NCI-H2171 (cell line): ENCODE measurements around the gene PTPRD.
A peak's percentile ranks its signal among the peaks of the same experiment; 100 is the strongest.

Experiments
- DNase-seq: peaks from one replicate; lab custom pipeline; 2025; lab: John Stamatoyannopoulos, UW

Gene PTPRD

DNA sequence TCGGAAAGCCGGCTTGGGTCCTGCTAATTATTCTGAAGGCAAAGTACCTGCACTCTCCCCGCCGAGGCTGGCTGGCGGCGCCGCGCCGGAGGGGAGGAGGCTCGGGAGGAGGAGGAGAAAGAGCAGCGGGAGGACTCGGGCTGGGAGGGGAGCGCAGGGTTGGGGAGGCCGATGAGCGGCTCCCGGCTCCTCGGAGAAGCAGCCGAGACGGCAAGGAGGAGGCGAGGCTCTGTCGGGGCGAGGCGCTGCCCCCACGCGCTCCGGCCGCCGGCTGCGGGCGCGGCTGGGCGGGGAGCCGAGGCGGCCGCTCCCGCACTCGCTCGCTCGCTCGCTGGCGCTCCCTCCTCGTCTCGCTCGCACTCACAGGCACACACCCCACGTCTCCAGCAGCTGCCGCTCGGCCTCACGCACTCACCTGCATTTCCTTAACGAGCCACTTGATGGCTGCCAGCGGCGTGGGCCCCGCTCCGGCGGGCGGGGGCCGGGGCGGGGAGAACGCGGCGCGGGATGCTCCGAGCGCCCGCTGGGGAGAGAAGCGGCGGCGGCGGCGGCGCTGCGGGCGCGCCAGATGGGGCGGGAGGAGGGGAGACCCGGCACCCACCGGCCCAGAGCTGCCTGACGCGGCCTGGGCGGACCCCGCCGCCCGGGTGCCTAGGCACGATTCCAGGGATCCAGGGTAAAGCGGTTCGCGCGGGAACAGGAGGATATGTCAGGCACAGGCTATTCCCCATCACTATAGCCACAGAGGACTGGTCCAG, at the start of gene PTPRD:
PTPRD (minus strand) TSS at position 362 of the 758 bp plus-strand sequence.
- DNase-seq: peak; percentile 74

DNA sequence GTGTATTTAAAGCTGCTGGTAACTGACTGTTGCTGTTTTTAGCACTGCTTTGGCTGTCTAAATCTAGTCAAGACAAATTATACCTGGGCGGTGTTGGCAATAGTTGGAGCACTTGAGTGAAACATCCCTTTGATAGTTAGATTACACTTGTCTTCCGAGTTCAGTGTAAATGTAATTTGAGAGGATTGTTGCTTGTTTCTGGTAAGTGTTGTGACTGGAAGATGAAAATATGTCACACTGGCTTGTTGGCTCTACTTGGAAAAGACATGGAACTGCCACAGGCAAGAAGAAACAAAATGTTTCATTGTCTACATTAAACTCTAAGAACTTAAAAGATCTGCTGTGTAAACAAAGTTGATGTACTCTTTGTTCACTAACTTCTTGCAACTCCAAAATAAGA, 49.2 kb upstream of the PTPRD start:
- no peak for DNase-seq

DNA sequence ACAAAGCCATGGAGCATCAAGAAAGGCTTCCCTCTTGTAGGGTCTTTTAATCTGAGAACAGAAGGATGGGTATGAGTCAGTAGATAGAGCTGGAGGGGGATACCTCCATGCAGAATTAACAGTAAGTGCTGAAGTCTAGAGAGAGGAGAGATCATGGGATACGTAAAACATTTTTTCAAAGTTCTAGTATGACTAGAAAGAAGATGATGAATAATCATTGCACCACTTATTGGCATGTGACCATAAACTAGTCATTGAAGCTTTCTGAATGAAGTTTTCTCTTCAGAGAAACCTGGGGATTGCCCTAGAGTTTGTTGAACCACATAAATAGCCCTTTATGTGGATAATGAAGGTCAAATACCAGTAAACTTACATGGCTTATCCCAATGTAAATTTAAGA, 48.6 kb upstream of the PTPRD start:
- DNase-seq: no peak

DNA sequence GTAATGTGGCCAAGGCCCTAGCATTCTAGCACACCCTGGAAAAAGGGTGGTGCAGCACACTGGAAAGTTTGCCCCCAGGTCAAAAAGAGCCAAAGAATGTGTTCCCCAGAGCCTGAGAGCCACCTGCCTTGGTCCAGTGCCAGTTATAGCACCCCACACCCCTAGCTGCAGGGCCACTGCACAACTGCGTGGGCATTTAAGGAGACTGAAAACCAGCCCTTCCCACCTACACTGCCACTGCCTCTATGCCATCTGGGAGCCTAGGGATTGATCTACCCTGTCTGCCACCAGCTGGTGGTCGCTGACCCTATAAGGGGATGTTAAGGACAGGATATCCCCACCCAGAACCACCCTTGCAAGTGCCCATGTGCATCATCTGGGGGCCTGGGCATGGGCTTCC, 38.2 kb upstream of the PTPRD start:
- no peak for DNase-seq

DNA sequence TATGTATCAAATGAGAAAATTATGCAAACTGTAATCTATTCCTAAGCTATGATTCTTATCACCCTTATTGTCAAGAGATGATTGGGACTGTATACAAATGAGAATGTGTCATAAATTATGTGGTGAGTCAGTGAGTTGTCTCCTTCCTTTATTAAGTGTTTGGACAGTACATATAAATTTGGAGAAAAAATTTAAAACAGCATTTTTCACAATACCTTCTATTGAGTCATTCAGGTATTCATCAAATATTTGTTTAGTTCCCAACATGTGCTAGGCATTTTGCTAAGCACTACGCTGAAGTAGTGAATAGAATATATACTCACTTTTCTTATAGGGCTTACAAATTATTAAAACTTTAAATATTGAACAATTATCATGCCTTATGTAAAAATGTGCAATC, 36.3 kb upstream of the PTPRD start:
- DNase-seq: no peak

DNA sequence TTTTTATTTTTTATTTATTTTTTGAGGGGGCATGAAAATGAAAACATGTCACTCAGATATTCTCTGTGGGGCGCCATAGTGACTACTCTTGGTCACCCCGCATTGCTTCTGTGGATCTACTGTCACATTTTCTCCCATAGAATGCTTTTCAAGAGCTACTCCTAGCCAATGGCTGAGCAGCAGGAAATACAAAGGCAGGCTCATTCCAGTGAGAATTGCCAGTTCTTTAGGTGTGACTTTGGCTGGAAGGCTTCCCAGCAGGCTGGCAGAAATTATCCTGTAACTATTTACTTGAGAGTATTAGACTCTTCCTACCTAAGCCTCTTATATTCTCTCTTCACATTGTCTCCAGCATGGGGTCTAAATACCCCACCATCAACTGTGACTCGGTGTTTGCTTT, 21.0 kb upstream of the PTPRD start:
- DNase-seq: no peak

DNA sequence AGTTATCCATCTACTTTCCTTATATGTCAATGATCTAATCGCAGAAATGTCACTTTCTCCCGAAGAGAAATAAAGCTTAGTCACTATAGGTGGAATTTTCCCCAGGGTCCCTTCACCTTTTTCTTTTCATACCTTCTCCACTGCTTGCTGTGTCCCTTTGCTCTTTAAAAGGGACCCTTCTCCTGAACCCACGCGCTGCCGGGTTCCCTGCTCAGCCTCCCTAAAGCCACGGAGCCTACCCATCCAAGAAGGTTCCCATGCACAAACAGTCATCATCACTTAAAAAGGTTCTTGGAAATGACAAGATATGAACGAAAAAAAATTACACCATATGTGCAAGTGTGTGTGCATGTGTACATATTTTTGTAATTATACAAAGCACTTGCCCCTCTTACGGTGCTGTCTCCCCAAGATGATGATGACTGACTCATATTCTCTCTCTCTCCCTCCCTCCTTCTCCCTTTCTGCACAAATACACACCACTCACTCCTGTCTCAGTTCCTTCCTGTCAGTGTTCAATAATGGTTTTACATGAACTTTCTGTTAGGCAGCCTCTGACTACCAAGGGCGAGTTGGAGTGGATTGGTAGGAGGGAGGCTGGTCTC, 1.5 kb upstream of the PTPRD start:
- no peak for DNase-seq

DNA sequence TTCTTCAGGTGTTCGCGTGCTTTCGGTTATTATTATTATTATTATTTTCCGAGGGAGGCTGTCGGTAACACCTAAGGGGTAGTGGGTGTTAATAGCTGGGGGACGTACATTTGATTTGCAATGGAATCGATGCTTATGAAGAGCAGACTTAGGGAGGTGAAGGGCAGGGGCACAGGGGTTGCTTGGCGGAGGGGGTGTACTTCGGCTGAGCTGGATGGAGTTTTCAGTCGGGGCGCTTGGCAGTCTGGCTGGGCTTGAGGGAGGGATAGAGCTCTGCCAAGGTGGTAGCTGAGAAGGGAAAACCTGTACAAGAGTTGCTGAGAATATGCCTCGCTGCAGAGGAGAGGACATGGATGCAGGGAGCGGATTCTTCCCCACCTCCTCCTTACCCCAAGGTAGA, 617 bp upstream of the PTPRD start:
- no peak for DNase-seq

DNA sequence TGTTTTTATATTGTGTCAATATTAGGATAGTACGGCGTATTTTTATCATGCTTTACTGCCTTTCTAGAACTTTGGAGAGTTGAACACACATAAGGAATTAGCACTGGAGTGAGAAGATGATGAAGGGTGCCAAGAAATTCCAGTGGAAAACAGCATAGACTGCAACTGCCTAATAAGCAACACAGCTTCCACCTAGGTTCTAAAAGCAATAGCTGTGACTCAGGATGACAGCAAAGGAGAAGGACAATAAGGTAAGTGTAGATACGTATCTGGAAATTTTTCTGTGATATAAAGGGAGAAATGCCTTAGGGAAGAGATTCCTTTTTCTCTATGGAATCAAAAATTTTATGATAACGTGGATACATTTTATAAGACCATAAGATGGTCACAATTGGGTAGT, 7.4 kb downstream of the PTPRD start:
- DNase-seq: no peak

DNA sequence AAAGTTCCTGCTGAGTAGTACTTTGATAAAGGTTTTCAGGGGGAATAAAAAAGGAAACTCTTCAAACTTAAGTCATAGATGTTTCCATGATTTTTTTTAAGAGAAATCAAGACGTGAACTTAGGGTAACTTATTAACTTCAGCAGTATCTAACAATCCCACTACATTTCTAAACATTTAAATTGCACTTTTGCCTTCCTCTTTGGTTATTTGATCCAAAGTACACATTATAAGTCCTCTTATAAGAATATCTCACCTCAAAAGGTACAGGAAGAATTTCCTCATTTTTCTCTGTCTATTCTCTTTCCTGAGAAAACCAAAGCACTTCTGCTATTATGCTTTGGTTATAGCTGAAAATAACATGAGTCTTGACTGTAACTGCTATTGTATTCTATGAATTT, 7.9 kb downstream of the PTPRD start:
- no peak for DNase-seq

DNA sequence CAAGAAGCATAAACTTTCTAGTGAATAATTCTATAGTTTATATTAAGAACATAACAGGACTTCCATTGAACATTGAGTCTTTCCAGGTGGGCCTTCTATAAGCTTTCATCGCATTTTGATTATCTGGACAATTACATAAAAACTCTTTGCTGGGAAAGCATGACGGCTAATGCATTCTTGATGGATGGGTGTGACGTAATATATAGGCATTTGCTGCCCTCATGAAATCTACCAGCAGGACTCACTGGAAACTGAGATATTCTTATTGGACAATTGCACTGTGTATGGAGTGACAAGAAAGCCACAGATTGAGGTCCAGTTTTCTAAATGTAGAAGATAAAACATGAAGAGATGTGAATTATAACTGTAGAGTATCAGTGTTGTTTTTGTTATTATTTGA, 15.0 kb downstream of the PTPRD start:
- no peak for DNase-seq

DNA sequence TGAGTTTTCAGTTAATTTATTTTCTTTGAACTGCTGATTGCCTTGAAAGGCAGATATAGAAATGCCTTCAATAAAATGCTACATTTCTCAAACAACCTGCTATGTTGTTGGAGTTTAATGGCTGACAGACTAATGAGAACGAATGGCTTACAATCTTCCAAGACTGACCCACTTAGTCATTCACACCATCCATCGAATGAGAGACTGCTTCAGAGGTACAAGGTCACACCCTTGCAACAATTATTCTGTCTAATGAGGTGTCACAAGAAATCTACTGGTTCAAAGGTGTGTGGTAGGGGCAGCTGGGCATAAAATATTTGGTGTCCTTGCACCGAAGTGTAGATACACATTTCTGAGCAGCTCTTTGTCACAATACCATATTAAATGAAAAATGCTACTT, 18.3 kb downstream of the PTPRD start:
- DNase-seq: no peak

DNA sequence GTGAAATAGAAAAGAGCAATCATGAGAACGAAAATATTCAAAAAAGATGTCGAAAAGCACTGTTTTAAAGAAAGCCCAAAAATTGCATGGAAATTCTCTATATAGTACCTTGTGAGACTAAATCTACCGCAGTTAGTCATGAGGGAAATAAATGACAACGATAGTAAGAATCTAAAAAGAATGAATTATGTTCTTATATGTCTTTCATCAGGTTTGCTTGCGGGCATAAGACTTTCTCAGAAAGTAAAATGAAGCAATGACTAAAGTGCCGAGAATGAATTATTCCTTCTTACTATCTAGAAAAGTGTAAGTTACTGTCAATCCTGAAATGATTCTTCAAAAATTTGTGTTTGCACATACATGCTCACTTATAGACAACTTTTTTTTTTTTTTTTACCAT, 26.4 kb downstream of the PTPRD start:
- DNase-seq: no peak

DNA sequence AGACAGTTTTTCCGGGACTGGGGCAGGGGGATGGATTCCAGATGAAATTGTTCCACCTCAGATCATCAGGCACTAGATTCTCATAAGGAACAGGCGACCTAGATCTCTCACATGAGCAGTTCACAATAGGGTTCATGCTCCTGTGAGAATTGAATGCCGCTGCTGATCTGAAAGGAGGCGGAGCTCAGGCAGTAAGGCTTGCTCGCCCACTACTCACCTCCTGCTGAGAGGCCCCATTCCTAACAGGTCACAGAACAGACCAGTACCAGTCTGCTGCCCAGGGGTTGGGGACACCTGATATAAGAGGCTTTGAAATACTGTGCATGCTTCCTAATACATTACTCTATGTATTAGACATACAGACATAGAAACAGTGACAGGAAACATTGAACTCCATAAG, 41.1 kb downstream of the PTPRD start:
- no peak for DNase-seq

DNA sequence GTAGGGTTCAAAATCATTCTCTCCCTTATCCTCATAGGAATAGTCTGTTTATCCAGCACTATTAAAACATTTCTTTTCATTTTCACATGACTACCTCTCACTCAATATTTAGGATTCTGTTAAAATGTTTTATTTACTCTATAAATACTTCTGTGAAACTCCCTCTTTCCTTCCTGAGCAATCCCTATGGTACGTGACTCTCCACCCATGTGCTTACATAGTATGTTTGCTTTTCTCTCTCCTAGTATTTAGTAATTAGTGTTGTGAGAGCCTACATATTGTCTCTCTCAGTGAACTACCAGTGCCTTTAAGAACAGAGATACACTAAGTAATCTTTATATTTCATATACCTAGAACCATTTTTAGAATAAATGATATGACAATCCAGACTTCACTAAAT, 46.0 kb downstream of the PTPRD start:
- no peak for DNase-seq

DNA sequence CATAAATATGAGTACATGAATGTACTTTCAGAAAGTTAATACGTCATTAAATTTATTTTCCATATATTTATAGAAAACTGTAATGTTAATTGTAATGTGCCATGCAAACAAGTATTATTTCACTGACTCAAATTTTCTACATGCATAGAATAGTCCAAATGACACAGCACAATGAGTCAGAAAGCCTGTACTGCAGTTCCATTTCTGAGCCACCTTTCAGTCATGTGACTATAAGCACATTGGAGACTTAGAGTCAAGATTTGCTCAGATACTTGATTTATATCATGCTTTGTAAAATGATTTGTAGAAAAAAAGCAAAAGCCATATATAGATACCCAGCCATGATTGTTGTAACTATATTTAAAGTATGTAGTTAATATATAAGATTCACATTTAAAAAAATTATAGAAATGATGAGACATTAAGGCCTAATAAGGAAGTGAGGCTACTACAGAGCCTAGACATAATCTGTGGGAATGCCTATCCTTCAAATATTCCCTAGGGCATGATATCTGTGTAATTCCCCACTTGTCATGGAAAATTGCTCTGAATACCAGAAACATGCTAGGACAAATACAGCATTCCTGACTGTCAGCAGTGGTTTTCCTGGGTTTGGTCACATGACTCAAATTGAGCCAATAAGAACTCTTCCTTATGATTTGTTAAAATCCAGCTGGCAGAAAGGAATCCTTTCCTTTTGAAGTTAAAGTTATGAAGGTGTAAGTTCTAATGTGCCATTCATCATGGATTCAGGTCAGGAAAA, 50.0 kb downstream of the PTPRD start:
- DNase-seq: no peak

DNA sequence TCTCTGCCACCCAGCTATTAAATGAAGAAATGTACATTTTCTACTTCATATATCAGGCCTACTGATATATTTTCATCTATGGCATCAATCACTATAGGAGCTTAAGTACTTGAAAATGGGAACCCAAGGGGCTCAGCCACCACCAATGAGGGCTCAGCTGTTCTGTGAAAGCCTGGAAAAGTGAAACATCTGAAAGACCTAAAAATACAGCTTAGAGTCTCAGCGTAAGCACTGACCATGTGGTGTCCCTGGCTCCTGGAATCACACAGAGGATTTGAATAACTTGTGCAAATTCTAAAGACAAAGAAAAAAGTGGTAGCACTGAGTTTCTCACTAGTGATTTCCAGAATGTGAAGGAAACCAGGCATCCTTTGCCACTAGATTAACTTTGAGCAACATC, 64.5 kb downstream of the PTPRD start:
- no peak for DNase-seq

DNA sequence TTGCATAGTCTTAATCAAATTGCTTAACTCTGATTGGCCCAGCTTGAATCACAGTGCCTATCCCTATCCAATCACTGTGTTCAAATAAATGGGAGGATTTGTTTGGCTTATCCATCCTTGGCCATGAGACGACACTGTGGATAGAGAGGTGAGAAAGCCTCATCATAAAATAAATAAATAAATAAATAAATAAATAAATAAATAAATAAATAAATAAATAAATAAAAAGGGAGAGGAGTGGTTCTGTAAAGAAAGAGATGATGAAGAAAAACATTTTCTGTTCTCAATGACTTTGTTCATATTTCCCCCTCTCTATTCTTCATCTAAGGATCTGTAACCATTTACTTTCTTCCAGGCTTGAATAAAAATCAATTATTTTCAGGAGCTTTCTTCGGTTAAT, 74.7 kb downstream of the PTPRD start:
- no peak for DNase-seq

DNA sequence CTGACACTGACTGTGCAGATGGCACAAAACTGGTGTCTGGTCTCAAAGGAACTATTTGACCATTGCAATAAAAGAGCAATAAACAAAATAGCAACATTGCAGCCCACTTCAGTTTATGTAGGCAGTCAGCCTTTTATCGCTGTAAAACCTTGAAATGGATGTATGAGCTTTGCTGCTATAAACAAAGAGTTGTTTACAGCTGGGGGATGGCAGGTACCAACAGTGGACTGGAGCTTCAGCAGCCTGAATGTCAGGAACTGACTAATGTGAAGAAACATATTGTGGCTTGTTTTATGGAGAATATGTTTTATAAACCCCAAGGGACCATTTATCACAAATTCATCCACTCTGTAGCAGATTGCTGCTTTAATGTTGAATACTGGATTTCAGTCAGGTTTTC, 78.0 kb downstream of the PTPRD start:
- peak; percentile 32 for DNase-seq

DNA sequence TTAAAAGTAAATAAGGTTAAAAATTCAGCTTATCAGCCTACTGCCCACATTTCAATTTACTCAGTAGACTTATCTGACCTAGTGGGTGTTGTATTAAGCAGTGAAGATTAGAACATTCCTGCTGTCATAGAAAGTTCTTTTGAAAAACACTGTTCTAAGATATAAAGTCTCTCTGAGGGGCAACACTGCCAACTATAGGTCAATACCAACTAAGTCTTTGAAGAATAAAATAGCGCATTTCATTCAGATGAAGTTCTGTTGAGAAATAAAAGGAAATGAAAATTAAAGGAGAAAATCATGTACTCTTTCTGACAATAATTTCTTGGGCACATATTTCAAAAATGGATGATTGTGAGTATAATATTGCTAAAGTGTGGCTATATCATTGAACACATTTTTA, 86.8 kb downstream of the PTPRD start:
- DNase-seq: no peak

DNA sequence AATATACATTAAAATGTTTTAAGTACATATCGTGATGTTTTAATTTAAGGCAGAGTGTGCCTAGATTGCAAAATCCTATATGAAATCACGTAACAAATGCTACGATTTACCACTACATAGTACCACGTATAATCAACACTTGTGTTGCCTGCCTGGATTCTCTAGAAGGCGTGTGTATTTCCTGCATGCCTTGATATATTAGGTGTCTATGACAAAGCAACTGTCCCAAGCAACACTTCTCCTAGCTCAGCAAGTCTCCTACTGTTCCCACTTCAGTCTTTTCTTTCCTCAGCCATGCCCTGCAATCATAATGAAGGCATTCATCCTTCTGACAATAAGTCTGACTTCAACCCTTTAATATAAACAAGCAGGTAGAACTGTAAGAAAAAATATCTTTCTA, 89.6 kb downstream of the PTPRD start:
- DNase-seq: no peak

DNA sequence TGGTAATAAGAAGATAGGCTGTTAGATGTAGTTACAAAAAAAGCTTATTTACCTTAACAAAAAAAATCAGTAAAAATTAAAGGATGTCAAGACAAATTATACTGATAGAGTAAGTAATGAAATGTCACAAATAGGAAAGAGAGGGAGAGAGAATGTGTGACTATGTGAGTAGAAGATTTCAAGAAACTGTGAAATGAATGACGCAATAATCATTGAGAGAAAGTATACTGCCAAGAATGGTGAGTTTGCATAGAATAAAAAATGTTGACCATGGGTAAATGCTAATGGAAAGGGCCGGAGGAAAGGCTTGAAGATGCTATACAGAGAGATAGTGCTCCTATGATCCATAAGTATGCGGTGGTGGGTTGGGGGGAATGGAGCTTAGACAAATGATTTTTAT, 100.7 kb downstream of the PTPRD start:
- no peak for DNase-seq

DNA sequence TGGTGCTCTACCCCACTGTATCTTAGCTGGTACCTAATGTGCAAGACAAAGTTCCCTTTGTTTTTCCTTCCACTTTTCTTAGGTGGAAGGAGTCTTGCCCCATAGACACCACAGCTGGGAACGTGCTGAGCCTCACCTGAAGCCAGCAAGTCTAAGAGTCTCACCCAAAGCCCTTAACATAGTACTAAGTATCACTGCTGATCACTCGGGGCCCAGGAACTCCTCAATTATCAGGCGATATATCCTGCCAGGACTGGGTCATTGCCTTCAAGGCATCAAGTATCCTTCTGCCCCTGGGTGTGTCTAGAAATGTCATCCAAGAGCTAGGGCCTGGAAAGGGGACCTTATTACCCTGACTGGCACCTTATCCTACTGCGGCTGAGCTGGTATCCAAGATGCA, 123.9 kb downstream of the PTPRD start:
- no peak for DNase-seq
